Thoracic aorta (tissue), 2 donors: ENCODE measurements around the gene OR2B3. TPM values are rescaled to one million over a fixed set of nuclear protein-coding genes. Genes with fewer than 3 reads are reported as not detected.
"Not testable (repeated sequence)": the region's sequence is repeated elsewhere in the genome, so short reads cannot be mapped to it uniquely, and the experiment has no call there.

Experiments
- ATAC-seq: fragments of 150-250 bp; one replicate; pipeline ENCODE4 v1.8.0; 2017; ENCODE audit warnings: low read depth; ENCODE audit not compliant: insufficient number of reproducible peaks, low FRiP score
- DNase-seq: peaks from one replicate; pipeline ENCODE4 v3.0.0-alpha.2; 2020; ENCODE audit warnings: low spot score
- H3K27ac ChIP-seq, 2 donors: fragments of 200-600 bp; sonication (generic); 1 replicate in 1 of 2; 2 replicates in 1 of 2; pipeline ENCODE4 v1.5.1; 2016; ENCODE audit warnings: mild to moderate bottlenecking in 2 of 2, moderate library complexity in 2 of 2
- H3K27me3 ChIP-seq: fragments of 200-600 bp; sonication (generic); replicated peaks from 2 replicates; pipeline ENCODE4 v1.6.0; 2016; ENCODE audit warnings: mild to moderate bottlenecking; ENCODE audit not compliant: insufficient read depth
- H3K36me3 ChIP-seq: fragments of 200-600 bp; sonication (generic); one replicate; pipeline ENCODE4 v1.5.1; 2016
- H3K4me1 ChIP-seq, 2 donors: fragments of 200-600 bp; sonication (generic); 1 replicate in 1 of 2; 2 replicates in 1 of 2; pipeline versions ENCODE4 v1.5.1 to v1.6.0; 2016; ENCODE audit warnings: low read depth in 2 of 2, mild to moderate bottlenecking in 1 of 2; ENCODE audit not compliant: control insufficient read depth in 1 of 2
- H3K4me3 ChIP-seq: fragments of 200-600 bp; sonication (generic); 2 replicates; pipeline ENCODE4 v1.5.1; 2016; ENCODE audit warnings: mild to moderate bottlenecking
- H3K9me3 ChIP-seq: fragments of 200-600 bp; sonication (generic); 2 replicates; pipeline ENCODE4 v1.5.1; 2016
- CTCF ChIP-seq: fragments of 200-600 bp; sonication (generic); IDR thresholded peaks from one replicate; pipeline ENCODE4 v1.5.1; 2019; ENCODE audit warnings: antibody characterized with exemption
- total RNA-seq, 2 donors: library from RNA; depleted of rRNA; stranded (reverse); fragments of >200 nt; gene quantifications; one replicate each; pipeline versions ENCODE4 v1.1.0 to v1.2.3, GENCODE V29; 2016

Gene OR2B3
- total RNA-seq = not detected

- H3K27me3 ChIP-seq = no peaks in the 10 kb centered on the region
- ATAC-seq (no peak), DNase-seq (no peak)
- TF ChIP-seq CTCF = no peak
- H3K36me3 ChIP-seq = no peaks in the 10 kb centered on the region
- no peaks in the 10 kb centered on the region for H3K4me1 ChIP-seq
- H3K4me3 ChIP-seq = no peak within 1 kb of the TSS
- no peak within 1 kb of the TSS for H3K27ac ChIP-seq
- H3K9me3 ChIP-seq = no peaks in the 10 kb centered on the region
Observed at GRCh38 chr6:29087213-29087612, at the start of gene OR2B3. OR2B3 (minus strand) TSS chr6:29087313; CDS start chr6:29087248, 65 bp downstream.

- Histone ChIP-seq H3K4me3 (no peak overlapping the region), H3K36me3 (no peaks in the 10 kb centered on the region), H3K4me1 (no peaks in the 10 kb centered on the region), H3K27me3 (no peaks in the 10 kb centered on the region), H3K9me3 (no peaks in the 10 kb centered on the region), H3K27ac (no peak overlapping the region)
- ATAC-seq (no peak), DNase-seq (no peak)
- no peak for TF ChIP-seq CTCF
Observed at GRCh38 chr6:29131691-29132090, 44.6 kb upstream of the OR2B3 start.

- Histone ChIP-seq H3K36me3 (no peaks in the 10 kb centered on the region), H3K4me3 (no peak overlapping the region), H3K27me3 (no peaks in the 10 kb centered on the region), H3K9me3 (no peaks in the 10 kb centered on the region), H3K27ac (no peak overlapping the region), H3K4me1 (no peaks in the 10 kb centered on the region)
- no peak for DNase-seq
- no peak for ATAC-seq
- TF ChIP-seq CTCF = no peak
Observed at GRCh38 chr6:29130644-29131043, 43.5 kb upstream of the OR2B3 start.

GRCh38 chr6:29129326-29130012, 42.4 kb upstream of the OR2B3 start:
- TF ChIP-seq CTCF = no peak
- no peak for ATAC-seq
- DNase-seq = no peak

GRCh38 chr6:29114964-29115363, 27.9 kb upstream of the OR2B3 start:
- H3K36me3 ChIP-seq, H3K4me3 ChIP-seq, ATAC-seq, H3K9me3 ChIP-seq, H3K27ac ChIP-seq, H3K4me1 ChIP-seq, DNase-seq, H3K27me3 ChIP-seq: not testable (repeated sequence)

More at GRCh38 chr6:29129326-29130012, 42.4 kb upstream of the OR2B3 start:
- Histone ChIP-seq H3K4me1 (no peaks in the 10 kb centered on the region), H3K36me3 (no peaks in the 10 kb centered on the region), H3K27ac (no peak overlapping the region), H3K9me3 (no peaks in the 10 kb centered on the region), H3K27me3 (no peaks in the 10 kb centered on the region), H3K4me3 (no peak overlapping the region)

GRCh38 chr6:29112135-29112534, 25.0 kb upstream of the OR2B3 start:
- no peak overlapping the region for H3K4me3 ChIP-seq
- no peak overlapping the region for H3K27ac ChIP-seq
- no peaks in the 10 kb centered on the region for H3K27me3 ChIP-seq
- no peaks in the 10 kb centered on the region for H3K4me1 ChIP-seq
- TF ChIP-seq CTCF = no peak
- H3K36me3 ChIP-seq = no peaks in the 10 kb centered on the region
- DNase-seq (no peak), ATAC-seq (no peak)
- H3K9me3 ChIP-seq = no peaks in the 10 kb centered on the region
